NOMO-1 treated with dmso at 0.1 percent for 144 hours (cell line): Measurements from ENCODE around the gene NUDT7.

Experiments
- DNase-seq: peaks from one replicate; lab custom pipeline; 2025; ENCODE audit not compliant: unreplicated experiment; lab: John Stamatoyannopoulos, UW

Gene NUDT7

DNA sequence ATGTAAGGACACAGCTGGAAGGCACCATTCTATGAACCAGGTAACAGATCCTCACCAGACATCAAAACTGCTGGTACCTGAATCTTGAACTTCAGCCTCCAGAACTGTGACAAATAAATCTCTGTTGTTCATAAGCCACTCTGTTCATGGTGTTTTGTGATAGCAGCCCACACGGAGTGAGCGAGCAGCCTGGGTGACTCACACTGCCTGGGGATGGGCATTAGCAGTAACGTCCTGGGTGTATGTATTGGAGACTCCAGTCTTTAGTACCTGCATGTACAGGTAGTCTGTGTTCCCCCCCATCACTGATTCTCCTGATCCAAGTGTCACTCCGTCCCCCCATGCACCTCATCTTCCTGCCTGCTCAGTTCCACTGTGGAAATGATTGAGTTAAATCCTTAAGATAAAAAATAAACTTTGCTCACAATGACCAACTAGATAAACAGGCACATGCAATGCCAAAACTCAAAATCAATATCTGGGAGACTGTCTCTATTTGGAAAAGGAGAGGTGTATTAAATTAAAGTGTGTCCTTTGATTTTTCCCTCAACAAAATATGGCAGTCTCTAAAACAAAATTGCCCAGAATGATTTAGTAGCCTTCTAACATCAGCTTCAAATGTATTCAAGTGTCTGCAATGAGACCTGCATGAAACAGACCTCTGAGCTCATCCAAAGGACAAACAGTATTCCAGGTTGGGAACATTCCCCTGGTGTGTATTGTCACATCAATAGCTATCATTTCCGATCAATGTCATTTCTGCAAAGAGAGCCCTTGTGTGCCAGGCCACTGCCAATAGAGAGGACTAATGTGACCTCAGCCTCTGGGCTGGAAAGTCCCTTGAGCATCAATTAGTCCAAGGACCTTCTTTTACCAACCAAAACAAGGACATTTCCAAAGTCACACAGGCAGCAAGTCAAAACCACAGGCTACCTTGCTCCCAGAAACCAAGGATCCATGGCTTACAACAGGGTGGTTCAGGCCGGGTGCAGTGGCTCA, 53.9 kb downstream of the NUDT7 start:
- DNase-seq: no peak

DNA sequence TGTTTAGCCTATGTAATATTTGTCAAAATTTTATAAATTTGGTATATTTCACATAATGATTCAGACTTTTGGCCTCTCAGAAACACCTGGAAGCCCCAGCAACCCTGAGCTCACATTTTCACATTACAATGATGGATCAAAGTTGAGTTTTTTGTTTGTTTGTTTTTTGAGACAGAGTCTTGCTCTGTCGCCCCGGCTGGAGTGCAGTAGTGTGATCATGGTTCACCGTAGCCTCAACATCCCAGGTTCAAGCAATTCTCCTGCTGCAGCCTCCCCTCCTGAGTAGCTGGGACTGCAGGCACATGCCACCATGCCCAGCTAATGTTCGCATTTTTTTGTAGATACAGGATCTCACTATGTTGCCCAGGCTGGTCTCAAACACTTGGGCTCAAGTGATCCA, 55.4 kb downstream of the NUDT7 start:
- DNase-seq: no peak

DNA sequence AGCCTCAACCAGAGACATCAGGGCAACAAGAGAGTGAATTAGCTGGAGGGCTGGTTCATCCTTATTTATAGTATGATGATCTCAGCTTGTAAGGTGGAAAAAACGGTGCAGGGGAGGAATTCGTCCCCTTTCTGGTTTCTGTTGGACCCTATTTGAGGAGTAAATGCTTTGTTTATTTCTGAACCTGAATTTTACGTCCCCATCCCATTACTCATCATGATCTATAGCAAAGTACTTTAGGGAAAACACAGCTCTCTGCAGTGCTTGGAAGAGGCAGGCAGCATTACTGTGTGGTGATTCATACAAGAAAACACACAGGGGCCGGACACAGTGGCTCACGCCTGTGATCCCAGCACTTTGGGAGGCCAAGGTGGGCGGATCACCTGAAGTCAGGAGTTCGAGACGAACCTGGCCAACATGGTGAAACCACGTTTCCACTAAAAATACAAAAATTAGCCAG, 58.1 kb downstream of the NUDT7 start:
- DNase-seq: no peak

DNA sequence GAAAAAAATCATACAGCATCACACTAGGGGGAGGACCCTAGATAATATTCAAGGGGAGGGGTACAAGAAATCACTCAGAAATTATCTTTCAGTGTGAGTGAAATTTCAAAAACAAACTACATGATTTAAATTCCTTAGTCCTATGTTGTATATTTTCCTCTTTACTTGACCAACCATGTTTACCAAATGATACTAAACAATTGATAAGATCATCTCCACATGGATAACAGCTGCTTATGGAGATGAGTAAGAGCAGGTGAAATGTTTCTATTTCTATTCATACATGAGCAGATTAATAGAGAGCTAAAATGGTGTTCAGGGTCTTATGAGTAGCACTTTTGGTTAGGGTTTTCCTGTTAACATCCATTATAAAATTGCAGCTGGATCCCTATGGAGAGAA, 58.8 kb downstream of the NUDT7 start:
- DNase-seq: no peak

DNA sequence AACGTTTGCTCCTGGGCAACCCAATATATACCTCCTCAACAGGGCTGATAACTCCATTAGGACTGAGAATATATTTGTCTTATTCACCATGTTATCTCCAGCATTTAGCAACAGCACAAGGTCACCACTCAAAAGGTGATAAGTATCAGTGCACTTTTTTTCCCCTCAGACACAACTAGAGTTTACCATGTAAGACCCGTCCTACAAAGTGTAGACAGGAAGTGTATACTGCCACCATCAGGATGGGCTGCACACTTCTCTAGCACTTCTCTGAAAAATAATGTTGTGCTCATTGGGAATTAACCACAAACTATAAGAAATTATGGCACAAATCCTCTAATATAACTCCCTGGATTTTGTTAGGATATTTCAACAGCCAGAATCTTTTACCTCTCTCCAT, 60.4 kb downstream of the NUDT7 start:
- DNase-seq: no peak

DNA sequence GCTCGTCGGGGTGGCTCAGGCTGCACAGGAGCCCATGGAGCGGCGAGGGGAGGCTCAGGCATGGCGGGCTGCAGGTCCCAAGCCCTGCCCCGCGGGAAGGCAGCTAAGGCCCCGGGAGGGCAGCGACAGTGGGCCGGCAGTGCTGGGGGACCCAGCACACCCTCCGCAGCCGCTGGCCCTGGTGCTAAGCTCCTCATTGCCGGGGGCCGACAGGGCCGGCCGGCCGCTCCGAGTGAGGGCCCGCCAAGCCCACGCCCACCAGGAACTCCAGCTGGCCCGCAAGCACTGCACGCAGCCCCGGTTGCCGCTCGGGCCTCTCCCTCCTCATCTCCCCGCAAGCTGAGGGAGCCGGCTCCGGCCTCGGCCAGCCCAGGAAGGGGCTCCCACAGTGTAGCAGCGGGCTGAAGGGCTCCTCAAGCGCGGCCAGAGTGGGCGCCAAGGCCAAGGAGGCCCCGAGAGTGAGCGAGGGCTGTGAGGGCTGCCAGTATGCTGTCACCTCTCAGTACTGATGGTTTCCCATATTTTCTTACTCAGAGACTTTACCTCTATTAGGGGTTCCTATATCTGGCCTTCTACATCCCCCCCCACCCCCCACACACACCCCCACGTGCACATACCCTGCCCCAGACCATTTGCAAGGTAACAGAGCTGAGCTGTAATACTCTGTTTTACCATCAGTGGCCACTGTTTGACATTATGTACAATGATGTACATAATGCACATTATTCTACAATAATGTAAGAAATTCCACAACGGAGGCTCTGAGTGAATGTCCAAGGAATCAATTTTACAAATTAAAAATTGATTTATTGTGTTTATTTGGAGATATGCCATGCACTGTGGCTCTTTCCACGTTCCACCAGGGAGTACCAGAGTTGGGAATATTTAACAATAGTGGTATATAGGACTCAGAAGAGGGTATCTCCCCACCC, 62.4 kb downstream of the NUDT7 start:
- no peak for DNase-seq

DNA sequence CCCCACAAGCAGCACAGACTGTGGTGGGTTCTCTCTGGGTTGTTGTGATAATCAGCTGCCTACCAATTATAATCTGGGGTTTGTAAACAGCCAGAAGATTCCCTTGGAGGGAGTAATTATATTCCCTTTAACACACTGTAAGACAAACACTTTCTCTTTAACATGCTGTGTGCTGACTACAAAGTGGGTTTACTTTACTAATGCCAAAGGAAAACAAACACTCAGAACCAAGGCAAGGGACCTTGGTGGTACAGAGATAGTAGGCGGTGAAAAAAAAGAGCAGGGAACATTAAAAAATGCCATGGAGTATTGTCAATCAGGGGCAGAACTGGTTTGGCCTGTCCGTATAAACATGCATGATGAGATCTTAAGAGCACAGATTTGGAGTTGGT, 63.1 kb downstream of the NUDT7 start:
- DNase-seq: no peak

DNA sequence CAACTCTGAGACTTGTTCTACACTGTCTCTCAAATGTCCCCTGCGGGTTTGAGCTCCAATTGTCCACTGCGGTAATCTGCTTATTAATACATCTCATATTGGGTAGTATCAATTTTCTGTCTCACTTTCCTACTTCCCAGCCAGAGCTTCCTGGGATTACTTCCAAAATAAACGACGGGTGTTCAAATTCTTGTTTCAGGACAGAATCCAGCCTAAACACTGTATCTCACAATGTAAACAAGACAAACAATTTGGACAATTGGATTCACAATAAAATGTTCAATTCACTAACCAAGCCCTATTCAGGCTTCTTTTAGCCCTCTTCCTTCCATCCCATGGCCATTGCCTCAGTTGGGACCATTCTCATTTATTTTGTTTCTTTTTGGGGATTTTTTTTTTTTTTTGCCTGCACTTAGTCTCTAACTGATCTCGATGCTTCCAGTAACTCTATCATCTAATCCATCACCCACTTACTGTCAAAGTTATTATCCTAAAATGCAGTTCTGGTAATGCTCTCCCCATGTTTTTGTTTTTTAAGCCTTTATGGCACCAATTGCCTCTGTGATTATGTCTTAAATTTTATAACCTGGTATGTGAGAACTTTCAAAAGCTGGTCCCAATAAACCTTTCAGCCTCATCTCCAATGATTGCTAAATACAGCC, 64.0 kb downstream of the NUDT7 start:
- no peak for DNase-seq

DNA sequence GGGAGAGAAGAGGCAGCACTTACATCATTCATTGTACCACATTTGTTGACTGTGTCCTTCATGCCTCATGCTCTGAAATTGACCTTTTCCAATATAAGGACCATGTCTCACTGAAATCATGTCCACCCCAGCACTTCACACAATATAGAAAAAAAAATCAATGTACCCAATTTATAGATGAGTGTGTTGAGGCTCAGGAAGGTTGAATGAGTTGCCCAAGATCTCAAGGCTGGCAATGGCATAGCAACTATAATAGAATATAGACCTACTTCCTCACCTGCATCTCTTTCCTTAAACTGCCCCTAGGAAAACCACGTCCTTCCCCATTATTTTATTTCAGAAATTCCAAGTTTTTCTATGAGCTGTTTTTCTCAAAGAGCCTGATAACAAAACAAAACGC, 65.1 kb downstream of the NUDT7 start:
- DNase-seq: no peak

DNA sequence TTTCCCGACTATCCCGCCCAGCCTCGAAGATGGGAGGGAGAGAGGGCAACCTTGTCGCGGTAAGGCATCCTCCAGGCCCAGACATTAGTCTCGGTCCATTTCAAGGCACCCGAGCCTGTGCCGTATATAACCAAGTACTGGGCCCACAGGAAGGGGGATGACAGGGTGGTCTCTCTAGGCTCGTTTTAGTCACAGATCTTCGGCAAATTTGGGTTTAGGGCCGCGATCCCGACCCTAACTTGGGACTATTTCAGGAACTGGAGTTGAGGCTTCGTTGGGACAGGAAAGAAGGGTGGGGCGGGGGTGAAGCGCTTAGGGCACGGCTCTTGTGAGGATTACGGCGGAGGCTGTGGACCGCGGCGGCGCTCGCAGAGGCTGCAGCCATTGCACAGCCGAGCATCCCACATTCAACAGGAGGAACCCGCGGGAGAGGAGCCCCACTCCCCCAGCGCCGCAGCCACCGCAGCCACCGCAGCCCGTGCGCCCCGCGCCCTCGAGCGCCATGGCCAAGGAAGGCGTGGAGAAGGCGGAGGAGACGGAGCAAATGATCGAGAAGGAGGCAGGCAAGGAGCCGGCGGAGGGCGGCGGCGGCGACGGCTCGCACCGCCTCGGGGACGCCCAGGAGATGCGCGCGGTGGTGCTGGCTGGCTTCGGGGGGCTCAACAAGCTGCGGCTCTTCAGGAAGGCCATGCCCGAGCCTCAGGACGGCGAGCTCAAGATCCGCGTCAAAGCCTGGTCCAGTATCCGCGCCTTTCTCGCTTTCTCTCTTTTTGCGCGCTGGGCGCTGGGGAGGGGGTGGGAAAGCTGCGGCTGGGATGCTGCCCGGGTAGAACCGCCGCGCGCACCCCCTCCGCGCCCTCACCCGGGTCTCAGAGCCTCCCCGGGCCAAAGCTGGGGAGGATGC, 66.1 kb downstream of the NUDT7 start, which contains the start of gene VAT1L:
VAT1L (plus strand) TSS at position 384 of the 904 bp plus-strand sequence; CDS start at position 503, 119 bp downstream.
- no peak for DNase-seq

DNA sequence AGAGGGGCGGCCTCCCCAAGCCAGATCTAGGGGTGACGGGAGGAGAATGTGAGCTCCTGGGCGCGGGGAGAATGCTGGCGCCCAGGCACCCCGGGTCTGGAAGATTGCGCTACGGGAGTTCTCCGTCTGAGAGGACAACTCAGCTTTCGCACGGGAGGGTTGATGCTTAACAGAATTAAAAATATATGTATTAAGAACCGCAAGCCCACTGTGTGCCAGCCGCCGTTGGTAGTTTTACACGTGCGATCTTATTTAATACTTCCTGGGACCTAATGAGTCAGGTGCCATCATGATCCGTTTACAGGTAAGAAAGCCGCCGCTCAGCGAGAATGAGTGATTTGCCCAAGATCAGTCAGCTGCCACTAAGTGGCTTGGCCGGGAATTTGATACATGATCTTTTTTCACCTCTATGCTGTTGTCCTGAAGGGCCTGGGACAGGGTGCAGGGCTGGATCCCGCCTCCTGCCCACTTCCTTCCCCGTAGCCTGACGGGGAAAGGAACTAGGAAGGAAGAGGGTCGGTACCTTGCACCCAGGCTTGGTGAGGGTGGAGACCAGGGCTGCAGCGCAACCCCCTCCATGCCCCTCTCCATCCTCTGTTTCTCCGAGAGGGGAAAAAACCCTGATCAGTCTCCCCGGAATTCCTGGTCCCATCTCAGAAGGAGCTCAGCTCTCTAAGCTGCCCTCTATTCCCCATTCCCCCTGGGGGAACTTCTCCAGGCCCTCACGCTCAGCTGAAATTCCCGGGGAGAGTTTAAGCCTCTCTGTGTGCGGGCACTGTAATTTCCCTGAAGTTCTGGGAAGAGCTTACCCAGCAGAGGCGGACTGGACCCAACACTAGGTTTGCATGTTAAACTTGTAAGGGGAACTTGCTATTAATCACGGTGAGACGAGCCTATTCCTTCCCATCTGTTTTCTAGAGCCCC, 67.0 kb downstream of the NUDT7 start:
- DNase-seq: no peak

DNA sequence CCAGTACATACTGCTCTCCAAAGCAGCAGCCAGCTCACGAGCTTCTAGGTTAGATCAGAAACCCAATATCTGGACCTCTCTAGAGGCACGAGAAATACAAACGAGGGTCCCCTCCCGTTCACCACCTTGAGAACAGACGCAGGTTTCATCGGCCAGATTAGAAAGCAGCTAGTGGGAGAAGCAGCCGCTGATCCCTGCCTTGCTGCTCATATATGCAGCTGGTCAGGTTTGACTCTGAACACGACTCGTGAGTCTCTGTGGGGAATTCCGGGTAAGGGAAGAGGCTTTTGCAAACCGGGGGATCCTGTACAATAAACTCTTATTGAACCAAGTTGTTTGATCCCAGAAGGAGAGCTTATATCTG, 67.7 kb downstream of the NUDT7 start:
- no peak for DNase-seq

DNA sequence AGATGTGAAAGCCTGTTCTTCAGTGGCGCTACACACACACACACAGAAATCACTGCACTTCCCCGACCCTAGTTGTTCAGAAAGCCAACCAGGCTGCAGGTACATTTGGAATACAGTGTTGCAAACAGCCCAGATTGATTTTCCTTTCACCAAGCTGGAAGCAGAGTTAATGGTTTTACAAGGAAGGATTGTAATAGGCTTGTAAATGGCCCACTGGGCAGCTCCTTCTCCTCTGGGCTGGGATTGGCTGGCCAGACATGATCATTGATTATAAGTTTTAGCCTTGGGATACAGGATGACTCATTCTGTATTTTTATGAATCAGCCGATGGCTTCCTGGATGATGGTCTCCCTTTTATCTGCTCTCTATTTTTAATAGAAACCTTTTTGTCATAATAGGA, 68.6 kb downstream of the NUDT7 start:
- no peak for DNase-seq
